ENCODE measurements around the gene NPHP4. TPM values are rescaled to one million over a fixed set of nuclear protein-coding genes. Genes with fewer than 3 reads are reported as not detected.

Gene NPHP4
- total RNA-seq, 1 donor from 2014 or later = 11.3 TPM

DNA sequence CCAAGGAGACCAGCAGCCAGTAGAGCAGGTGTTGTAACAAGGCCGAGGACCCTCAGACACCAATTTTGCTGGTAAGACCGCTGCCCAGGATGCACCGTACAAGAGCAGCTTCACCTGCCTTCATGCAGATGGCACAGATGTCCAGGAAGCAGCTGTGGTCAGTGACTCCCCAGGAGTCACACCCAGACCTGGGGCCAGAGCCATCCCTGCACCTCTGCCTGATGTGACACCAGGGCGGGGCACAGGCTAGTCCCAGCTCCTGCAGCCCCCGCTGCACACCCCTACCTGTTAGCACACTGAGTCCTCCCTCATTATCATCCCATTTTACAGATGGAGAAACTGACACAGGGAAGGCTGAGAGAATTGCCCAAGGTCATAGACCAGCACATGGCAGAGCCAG is 37.1 kb upstream of the NPHP4 start:
- no peaks in the 10 kb centered on the region for H3K27me3 ChIP-seq
- H3K9me3 ChIP-seq = no peaks in the 10 kb centered on the region
- H3K36me3 ChIP-seq = no peaks in the 10 kb centered on the region
- intact Hi-C loops (cut with DNase I) = no loop called here
- DNase-seq (ENCODE audit: extremely low spot score in 2 of 2) = no peak
- TF ChIP-seq, protein P1, sequence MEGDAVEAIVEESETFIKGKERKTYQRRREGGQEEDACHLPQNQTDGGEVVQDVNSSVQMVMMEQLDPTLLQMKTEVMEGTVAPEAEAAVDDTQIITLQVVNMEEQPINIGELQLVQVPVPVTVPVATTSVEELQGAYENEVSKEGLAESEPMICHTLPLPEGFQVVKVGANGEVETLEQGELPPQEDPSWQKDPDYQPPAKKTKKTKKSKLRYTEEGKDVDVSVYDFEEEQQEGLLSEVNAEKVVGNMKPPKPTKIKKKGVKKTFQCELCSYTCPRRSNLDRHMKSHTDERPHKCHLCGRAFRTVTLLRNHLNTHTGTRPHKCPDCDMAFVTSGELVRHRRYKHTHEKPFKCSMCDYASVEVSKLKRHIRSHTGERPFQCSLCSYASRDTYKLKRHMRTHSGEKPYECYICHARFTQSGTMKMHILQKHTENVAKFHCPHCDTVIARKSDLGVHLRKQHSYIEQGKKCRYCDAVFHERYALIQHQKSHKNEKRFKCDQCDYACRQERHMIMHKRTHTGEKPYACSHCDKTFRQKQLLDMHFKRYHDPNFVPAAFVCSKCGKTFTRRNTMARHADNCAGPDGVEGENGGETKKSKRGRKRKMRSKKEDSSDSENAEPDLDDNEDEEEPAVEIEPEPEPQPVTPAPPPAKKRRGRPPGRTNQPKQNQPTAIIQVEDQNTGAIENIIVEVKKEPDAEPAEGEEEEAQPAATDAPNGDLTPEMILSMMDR (IDR thresholded peaks at IDR 0.05) = no peak
- no peak for TF ChIP-seq POLR2AphosphoS5 (IDR thresholded peaks at IDR 0.05; ENCODE audit: insufficient read depth in 1 of 2, low read depth in 1 of 2)
- H3K27ac ChIP-seq = no peak overlapping the region
- no peak overlapping the region for H3K4me3 ChIP-seq
- H3K4me1 ChIP-seq = peaks cover 14% of the 10 kb centered on the region

DNA sequence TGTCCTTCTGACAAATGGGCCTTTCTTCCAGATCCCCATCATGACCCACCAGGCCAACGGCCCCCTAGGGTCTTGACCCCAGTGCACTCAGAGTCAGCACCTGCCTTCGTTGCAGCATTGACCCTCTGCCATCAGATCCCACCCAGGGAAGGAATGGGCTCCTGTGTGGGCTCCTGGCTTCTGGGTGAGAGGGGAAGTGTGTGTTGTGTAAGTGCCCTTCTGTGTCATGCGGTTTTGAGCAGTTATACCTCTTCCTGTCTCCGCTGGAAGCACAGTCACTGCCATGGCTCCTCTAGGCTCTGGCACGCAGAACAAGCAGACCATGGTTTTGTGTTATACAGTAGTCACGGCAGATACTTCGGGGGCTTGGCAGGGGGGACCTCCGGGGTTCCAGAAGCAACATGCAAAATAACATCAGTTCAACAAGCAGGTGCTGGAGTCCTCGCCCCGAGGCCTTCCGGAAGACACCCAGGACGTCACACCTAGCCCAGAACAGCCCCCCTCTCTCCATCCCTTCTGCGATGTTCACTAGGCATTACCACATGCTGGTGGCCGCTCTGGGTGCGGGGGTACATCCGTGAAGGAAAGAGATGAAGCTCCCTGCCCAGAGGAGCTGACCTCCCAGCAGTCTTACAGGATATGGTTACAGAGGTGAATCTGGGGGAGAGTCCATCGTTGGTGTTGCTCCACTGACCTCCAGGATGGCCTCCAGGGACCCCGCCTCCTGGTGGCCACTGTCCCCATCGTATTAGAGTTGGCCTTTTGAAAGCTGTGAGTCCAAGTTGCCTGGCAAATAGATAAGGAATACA is 36.0 kb upstream of the NPHP4 start:
- Histone ChIP-seq H3K27ac (no peak overlapping the region), H3K36me3 (no peaks in the 10 kb centered on the region), H3K9me3 (no peaks in the 10 kb centered on the region), H3K4me3 (no peak overlapping the region), H3K4me1 (peaks cover 14% of the 10 kb centered on the region), H3K27me3 (no peaks in the 10 kb centered on the region)
- DNase-seq (ENCODE audit: extremely low spot score in 2 of 2) = no peak
- intact Hi-C loops (cut with DNase I) = no loop called here
- TF ChIP-seq, protein P1 (IDR thresholded peaks at IDR 0.05) = no peak
- TF ChIP-seq POLR2AphosphoS5 (IDR thresholded peaks at IDR 0.05; ENCODE audit: insufficient read depth in 1 of 2, low read depth in 1 of 2) (peak in 1 of 2 donors; percentile 49), POLR2A (IDR thresholded peaks at IDR 0.05) (no peak)

DNA sequence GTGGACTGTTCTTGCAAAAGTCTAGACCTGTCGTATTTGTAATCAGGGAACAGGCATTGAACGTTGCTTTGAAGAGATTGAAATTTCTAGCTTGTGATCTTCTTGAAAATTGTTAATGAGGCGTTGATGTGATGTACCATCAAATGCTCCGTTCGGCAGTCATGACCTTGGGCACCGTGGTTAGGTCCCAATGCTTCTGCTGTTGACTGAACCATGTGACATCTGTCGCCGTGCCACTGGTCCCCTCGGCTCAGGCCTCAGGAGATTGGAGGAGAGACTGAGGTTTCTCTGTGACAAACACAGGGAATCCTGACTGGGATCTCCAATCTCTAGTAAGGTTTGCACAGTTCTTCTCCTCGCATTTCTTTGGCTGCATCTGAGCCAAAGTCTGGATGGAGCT is 35.4 kb upstream of the NPHP4 start:
- Histone ChIP-seq H3K27me3 (no peaks in the 10 kb centered on the region), H3K4me3 (peak overlapping the region in 1 of 2 donors; percentile 33), H3K36me3 (no peaks in the 10 kb centered on the region), H3K9me3 (no peaks in the 10 kb centered on the region), H3K27ac (no peak overlapping the region), H3K4me1 (peaks cover 14% of the 10 kb centered on the region)
- no peak for DNase-seq (ENCODE audit: extremely low spot score in 2 of 2)
- intact Hi-C loops (cut with DNase I) = no loop called here
- TF ChIP-seq, protein P1 (IDR thresholded peaks at IDR 0.05) = no peak
- TF ChIP-seq POLR2A (IDR thresholded peaks at IDR 0.05) = no peak
- no peak for TF ChIP-seq POLR2AphosphoS5 (IDR thresholded peaks at IDR 0.05; ENCODE audit: insufficient read depth in 1 of 2, low read depth in 1 of 2)

DNA sequence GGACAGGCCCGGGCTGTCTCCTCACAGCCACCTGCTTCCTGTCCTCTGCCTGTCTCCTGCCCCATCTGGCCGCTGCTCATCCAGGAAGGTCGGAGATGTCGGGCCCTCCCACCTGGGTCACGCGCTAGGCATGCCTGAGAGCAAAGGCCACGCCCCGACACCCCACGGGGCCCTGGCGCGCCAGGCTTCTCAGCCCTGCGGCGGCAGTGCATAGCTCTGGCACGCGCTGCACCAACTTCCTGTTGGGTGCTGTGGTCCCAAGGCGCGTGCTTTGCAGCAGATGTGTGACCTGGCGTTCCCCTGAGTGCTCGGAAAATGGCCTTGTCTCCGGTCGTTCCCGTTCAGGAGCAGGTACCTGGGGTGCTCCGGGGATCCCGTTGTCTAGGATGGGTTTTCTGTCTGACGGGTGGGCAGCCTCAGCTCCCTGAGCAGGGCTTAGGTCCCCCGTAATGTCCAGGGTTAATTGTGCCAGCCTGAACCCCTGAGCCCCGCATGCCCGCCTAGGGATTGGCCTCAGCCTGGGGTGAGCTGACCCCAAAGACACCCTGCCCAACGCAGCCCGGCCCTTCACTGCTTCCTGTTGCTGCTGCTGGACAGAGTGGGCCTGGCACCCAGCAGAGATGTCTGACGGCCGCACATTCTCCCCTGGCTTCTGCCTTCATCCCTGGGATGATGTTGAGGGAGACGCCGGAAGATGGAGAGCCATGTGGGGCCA is 34.0 kb upstream of the NPHP4 start:
- Histone ChIP-seq H3K4me3 (peak overlapping the region; percentile 26 to 33), H3K27me3 (no peaks in the 10 kb centered on the region), H3K36me3 (no peaks in the 10 kb centered on the region), H3K9me3 (no peaks in the 10 kb centered on the region), H3K4me1 (peaks cover 14% of the 10 kb centered on the region), H3K27ac (no peak overlapping the region)
- intact Hi-C loops (cut with DNase I) = no loop called here
- DNase-seq (ENCODE audit: extremely low spot score in 2 of 2) = no peak
- peak; percentile 17 to 71 for TF ChIP-seq POLR2AphosphoS5 (IDR thresholded peaks at IDR 0.05; ENCODE audit: insufficient read depth in 1 of 2, low read depth in 1 of 2)
- TF ChIP-seq POLR2A (IDR thresholded peaks at IDR 0.05) = no peak
- TF ChIP-seq, protein P1 (IDR thresholded peaks at IDR 0.05) = no peak
